Pulmonary artery endothelial cell (primary cell): ENCODE measurements around the gene ARHGAP21. TPM values are rescaled to one million over a fixed set of nuclear protein-coding genes. Genes with fewer than 3 reads are reported as not detected.

ENCODE experiments used
- DNase-seq: peaks from one replicate; pipeline ENCODE4 v3.0.0-alpha.2; 2011; ENCODE audit warnings: low read depth, low spot score
- total RNA-seq: library from RNA; depleted of rRNA; stranded (reverse); fragments of >200 nt; gene quantifications from 2 replicates; pipeline ENCODE4 v1.2.3, GENCODE V29; 2014

ARHGAP21 gene
- total RNA-seq, 1 donor from 2014 or later, result 62.2 TPM

- DNase-seq, result no peak
Measured at GRCh38 chr10:24579448-24579847, 144.2 kb downstream of the ARHGAP21 start.

DNA sequence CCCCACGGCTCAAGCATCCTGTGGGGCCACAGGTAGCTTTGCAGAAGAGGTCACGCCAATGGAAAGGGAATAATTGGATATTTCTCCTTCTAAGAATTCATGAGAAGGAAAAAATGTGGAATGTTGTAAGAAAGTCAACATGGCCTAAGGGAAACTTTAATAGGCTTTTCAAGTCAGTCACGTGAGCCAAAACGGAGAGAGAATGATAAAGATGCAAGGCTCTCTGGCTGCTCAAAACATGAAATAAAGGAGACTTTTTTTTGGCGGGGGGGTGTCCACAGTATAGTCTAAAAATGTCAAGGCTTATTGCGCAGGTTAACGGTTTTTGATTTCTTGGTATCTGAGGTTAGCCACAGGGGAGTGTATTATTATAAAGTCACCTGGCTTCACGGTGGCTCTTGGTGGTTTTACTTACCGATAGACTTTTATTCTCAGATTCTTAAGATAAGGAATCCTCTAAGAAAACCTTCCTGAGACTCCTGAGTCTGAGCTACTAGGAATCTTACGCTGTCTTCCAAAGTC, 148.1 kb downstream of the ARHGAP21 start:
- no peak for DNase-seq

- DNase-seq, result no peak
Measured at GRCh38 chr10:24574578-24575155, 149.0 kb downstream of the ARHGAP21 start.

DNA sequence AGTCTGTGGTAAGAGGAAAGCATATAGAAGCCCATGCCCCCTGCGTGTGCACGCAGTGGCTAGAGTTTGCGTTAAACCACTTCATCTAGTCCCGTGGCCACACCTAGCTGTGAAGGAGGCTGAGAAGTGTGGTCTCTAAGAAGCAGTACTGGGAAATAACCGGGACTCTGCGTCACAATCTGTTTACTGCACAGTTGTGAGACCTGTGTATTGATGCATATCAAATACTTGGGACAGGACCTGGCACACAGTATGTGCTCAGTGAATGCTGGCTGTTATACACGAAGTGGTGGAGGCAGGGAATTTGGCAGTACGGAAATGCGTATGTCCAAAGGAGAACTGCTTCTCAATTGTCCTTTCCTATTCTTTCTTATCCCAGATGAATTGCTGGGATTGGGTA, 149.5 kb downstream of the ARHGAP21 start:
- DNase-seq, result no peak

GRCh38 chr10:24571870-24572450, 151.7 kb downstream of the ARHGAP21 start:
- no peak for DNase-seq

GRCh38 chr10:24570658-24571426, 152.8 kb downstream of the ARHGAP21 start:
- no peak for DNase-seq

- DNase-seq, result no peak
Measured at GRCh38 chr10:24569828-24570657, 153.6 kb downstream of the ARHGAP21 start.

- no peak for DNase-seq
Measured at GRCh38 chr10:24569330-24569796, 154.3 kb downstream of the ARHGAP21 start.

DNA sequence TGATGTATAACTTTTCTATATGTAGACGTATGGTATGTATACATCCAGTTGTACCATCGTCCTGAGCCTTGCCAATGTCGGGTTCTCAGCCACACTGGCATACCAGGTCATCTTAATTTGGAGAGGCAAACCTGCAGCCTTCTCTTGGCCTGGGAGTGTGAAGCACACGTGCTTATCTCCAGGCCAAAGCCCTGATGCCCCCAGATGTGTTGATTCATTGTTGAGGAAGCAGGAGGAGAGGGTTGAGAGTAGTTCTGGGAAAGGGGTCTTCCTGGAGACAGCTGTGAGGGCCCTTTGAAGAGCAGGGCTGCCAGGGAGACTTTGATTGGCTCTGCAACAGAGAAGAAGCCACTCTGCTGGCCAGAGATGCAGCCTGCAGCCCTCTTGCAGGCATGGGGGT, 155.6 kb downstream of the ARHGAP21 start:
- DNase-seq, result no peak

GRCh38 chr10:24561453-24561852, 162.2 kb downstream of the ARHGAP21 start:
- no peak for DNase-seq

GRCh38 chr10:24556750-24557742, 166.6 kb downstream of the ARHGAP21 start:
- peak; percentile 40 for DNase-seq

- DNase-seq, result no peak
Measured at GRCh38 chr10:24556126-24556749, 167.4 kb downstream of the ARHGAP21 start.

- DNase-seq, result no peak
Measured at GRCh38 chr10:24554036-24554435, 169.7 kb downstream of the ARHGAP21 start.

GRCh38 chr10:24553051-24553612, 170.6 kb downstream of the ARHGAP21 start:
- DNase-seq, result no peak

- no peak for DNase-seq
Measured at GRCh38 chr10:24552346-24553016, 171.2 kb downstream of the ARHGAP21 start.

- no peak for DNase-seq
Measured at GRCh38 chr10:24551161-24551560, 172.5 kb downstream of the ARHGAP21 start.

DNA sequence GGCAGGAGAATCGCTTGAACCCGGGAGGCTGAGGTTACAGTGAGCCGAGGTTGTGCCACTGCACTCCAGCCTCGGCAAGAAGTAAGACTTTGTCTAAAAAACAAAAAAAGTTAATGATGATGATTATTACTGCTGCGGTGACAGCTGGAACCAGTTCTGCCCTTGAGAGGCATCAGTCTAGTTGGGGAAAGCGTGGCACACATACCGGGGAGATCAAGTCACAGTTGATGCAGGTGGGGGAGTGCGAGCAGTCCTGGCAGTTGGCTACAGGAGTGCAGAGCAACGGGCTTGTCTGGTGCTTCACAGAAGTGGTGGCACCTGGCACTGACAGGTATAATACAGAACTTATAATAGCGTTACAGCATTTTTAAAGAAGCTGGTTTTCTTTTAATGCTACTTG, 173.0 kb downstream of the ARHGAP21 start:
- no peak for DNase-seq

DNA sequence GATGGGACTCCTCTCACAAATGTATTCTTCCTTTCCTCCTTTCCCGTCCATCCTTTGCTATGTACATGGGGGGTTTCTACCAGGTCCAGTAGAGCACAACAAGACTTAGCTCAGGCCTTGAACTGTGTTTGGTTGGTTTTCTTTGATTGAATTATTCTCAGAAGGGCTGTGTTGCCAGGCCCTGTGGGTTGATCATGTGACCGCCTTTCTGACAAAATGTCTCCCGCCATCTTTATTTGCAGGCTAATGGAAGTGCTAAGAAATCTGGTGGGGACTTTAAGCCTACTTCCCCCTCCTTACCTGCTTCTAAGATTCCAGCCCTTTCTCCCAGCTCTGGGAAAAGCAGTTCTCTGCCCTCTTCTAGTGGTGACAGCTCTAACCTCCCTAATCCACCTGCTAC, 178.1 kb downstream of the ARHGAP21 start:
- no peak for DNase-seq

DNA sequence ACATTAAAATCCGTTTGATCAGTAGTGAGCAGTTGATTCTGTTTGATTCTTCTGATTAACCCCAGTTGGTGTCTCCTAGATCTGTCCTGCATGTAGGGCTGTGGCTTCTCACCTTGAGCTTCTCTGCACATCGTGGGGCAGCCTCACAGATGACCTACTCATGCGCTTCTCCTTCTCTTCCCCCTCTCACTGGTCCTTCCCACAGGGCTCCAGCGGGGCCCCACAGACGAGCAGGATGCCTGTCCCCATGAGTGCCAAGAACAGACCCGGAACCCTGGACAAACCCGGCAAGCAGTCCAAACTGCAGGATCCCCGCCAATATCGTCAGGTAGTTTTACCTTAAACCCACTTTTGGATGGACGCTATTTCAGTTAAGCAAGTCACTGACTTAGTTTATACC, 178.9 kb downstream of the ARHGAP21 start:
- no peak for DNase-seq
